Posterior cingulate gyrus (tissue), 11 donors: ENCODE measurements around the gene C19orf33.
"Not testable (repeated sequence)": the region's sequence is repeated elsewhere in the genome, so short reads cannot be mapped to it uniquely, and the experiment has no call there.

Experiments
- DNase-seq, 10 donors: peaks; one replicate each; pipeline versions ENCODE4 v3.0.0 to v3.0.0-alpha.2; 2020 to 2021; ENCODE audit warnings: mixed read lengths in 3 of 10
- intact Hi-C: fragments of 100-400 bp; cut with DNase I; formaldehyde crosslinking; loops from one replicate; pipeline ENCODE4 v1.15.1; 2023

C19orf33 gene

DNA sequence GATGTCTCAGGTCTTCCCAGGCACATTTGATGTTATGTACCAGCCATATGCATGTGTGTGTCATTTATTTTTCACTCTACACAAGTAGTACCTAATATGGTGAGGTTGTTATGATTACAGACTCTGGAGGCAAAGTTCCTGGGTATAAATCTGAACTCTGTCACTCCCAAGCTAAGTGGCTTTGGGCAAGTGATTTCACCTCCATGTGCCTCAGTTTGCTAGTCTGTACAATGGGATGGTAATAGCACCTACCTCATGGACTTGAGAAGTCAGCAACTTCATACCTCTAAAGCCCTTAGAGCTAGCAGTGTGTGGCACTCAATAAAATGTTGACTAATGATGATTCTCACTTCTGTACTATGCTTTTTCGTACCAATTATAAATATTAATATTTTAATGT, 27.7 kb downstream of the C19orf33 start:
- intact Hi-C loops, result loop anchor here (5.0 kb wide), 1 partner anchor 189 kb away; no protein-coding TSS in a partner anchor
- DNase-seq, result no peak

DNA sequence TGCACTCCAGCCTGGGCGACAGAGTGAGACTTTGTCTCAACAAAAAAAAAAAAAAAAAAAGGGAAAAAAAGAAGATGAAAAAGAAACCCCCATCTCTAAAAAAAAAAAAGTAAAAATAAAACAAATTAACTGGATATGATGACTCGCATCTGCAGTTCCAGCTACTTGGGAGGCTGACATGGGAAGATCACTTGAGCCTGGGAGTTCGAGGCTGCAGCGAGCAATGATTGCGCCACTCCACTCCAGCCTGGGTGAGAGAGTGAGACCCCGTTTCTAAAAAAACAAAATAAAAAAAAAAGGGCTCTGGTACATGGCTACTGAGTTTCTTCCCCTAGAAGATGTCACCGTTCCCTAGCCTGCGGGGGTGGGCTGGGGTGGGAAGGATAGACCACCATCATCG, 29.2 kb downstream of the C19orf33 start:
- DNase-seq, result no peak
- intact Hi-C loops, result loop anchor here (5.0 kb wide), 1 partner anchor 191 kb away; no protein-coding TSS in a partner anchor

DNA sequence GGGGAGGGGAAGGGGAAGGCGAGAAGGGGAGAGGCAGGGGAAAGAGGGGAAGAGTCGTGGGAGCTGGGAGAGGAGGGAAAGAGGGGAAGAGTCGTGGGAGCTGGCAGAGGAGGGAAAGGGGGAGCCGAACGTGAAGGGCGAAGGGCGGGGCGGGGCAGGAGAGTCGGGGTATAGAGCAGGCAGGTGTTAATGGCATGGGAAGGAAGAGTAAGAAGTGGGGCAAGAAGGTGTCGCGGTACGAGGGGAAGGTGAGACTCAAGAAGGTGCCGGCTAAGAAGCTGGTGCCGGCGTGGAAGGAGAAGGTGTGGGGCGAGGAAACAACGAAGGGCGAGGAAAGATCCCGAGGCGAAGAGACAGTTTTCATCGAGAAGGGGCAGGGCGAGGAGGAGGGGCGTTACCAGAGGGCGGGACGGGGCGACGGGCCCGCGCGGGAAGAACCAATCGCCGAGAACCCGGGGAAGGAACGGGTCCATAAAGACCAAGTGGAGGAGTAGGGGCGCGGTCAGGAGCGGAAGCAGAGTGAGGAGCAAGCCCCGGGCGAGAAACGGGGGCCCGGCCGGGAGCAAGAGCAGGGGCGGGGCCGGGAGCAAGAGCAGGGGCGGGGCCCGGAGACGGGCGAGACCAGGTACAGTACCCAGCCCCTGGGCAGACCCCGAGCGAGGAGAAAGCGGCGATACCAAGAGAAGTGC, 32.0 kb downstream of the C19orf33 start:
- intact Hi-C loops, result loop anchor here (1.0 to 5.0 kb wide), 3 partner anchors 38 to 434 kb away; partner anchors contain the start of gene PSMD8

DNA sequence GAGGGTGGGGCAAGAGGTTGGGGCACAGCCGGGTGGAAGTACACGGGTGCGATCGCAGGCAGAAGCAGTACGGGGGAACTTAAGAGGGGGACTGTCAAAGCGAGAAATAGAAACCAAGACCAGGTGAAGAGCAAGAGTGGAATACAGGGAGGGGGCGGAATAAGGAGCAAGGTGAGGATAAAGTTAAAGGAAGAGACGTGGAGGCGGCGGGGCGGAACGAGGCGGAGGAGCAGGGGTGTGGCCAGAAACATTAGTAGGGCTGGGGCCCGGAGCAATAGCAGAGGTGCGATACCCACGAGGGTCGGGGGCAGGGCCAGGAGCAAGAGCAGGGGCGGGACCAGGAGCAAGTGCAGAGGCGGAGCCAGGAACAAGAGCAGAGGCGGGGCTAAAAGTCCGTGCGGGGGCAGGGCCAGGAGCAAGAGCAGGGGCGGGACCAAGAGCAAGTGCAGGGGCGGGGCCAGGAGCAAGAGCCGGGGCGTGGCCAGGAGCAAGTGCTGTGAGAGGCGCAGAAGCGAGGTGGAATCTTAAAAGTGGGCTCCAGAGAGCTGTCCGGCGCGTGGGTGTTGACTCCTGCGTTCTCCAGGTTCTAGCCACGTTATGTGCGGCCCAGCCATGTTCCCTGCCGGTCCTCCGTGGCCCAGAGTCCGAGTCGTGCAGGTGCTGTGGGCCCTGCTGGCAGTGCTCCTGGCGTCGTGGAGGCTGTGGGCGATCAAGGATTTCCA, 32.7 kb downstream of the C19orf33 start:
- intact Hi-C loops, result loop anchor here (1.0 to 5.0 kb wide), 2 partner anchors 38 to 434 kb away; partner anchors contain the start of gene PSMD8
- DNase-seq, result peak; percentile 80 to 99 (median 85)

More for the DNA sequence above, 32.0 kb downstream of the C19orf33 start:
- peak; percentile 92 to 99 (median 94) for DNase-seq

DNA sequence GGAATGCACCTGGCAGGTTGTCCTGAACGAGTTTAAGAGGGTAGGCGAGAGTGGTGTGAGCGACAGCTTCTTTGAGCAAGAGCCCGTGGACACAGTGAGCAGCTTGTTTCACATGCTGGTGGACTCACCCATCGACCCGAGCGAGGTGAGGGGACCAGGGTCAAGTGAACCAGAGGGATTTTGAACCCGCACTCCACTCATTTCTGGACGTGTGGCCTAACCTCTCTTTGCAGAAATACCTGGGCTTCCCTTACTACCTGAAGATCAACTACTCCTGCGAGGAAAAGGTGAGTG, 33.3 kb downstream of the C19orf33 start:
- intact Hi-C loops, result loop anchor here (5.0 kb wide), 1 partner anchor 435 kb away; no protein-coding TSS in a partner anchor
- no peak for DNase-seq

DNA sequence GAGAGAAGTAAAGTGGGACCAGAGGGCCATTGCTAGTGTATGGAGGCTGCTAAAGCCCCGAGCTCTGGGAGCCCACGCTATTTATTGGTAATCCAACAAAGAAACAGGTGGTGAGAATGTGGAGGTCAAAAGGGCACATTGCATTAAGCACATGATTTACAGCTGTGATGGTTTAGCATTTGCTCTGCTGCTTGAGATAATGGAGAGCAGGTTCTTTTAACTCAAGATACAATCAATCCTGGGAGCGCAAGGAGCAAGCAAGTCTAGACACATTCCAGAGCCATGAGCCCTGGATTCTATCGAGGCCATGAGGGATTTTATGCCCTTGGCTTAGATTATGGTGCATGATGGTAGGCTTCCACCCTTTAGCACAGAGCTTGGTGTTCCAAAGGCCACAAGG, 35.0 kb downstream of the C19orf33 start:
- DNase-seq, result not testable (repeated sequence)
- intact Hi-C loops, result loop anchor here (5.0 kb wide), 1 partner anchor 437 kb away; no protein-coding TSS in a partner anchor

DNA sequence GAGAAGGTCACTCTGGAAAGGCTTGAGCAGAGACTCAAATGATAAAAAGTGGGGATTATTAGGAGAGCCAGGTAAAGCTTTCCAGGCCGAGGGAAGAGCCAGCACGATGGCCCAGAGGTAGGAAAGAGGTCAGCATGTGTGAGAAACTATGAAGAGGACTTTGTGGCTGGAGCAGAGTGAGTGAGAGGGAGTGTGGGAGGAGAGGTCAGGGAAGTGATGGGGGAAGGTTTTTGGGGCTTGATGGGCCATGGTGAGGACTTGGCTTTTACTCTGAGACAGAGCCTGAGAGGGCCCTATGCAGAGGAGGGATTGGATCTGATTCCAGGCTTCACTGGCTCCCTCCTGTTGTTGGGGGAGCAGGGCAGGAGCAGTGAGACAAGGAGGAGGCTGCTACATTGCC, 36.9 kb downstream of the C19orf33 start:
- intact Hi-C loops, result no loop called here
- DNase-seq, result no peak

DNA sequence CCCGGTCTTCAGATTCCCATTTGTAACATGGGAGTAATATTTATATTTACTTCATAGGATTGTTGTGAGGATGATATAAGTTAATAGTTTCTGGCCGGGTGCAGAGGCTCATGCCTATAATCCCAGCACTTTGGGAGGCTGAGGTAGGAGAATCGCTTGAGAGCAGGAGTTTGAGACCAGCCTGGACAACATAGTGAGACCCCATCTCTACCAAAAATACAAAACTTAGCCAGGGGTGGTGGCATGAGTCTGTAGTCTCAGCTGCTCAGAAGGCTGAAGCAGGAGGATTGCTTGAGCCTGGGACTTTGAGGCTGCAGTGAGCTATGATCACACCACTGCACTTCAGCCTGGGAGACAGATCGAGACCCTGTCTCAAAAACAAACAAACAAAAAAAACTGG, 42.8 kb downstream of the C19orf33 start:
- intact Hi-C loops, result no loop called here
- peak in 1 of 10 donors; percentile 15 for DNase-seq

DNA sequence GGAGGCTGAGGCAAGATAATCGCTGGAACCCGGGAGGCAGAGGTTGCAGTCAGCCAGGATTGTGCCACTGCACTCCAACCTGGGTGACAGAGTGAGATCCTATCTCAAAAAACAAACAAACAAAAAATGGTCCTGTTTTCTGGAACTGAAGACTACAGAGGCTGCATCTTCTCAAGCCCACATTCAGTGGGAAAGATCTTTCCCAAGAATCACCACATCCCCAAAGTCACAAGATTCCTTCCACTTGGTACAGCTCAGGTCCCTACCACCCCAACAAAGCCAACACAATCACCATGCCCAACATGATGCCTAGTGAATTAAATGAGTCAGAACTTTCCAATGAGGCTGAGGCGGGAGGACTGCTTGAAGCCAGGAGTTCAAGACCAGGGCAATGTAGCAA, 46.8 kb downstream of the C19orf33 start:
- intact Hi-C loops, result no loop called here
- DNase-seq, result peak in 1 of 10 donors; percentile 12

DNA sequence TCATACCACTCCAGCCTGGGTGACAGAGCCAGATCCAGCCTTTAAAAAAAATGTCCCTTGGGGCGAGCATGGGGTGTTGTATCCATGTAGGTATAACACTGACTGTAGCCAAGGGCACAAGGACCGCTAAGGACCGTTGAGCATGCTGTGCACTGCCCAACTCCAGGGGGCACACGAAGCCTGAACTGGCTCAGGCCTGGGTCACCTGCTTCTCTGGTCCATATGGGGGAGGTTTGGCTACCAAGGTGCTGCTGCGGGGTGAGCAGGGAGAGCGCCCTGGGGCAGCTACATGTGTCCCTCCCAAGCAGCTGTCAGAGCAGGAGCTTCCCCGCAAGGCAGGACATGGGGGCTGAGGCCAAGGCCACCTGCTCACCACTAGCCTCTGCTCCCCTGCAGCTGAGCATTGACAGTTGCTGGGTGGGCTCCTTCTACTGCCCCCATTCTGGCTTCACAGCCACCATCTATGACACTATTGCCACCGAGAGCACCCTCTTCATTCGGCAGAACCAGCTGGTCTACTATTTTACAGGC, 47.9 kb downstream of the C19orf33 start:
- intact Hi-C loops, result no loop called here
- DNase-seq, result peak in 1 of 10 donors; percentile 50

DNA sequence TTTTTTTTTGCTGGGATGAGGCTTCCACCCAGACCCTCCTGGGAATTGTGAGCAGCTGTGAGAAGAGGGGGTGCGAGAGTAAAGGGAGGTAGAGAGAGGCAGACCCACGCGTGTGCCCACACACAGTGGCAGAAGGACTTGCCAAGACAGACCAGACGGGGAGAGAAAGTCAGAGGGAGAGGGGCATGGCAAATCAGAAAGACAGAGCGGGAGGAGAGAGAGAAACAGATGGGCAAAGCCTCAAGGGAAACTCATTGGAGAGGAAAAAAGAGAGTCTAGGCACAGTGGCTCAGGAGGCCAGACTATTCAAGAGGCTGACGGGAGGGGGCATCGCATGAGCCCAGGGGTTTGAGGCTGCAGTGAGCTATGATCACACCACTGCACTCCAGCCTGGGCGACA, 48.6 kb downstream of the C19orf33 start:
- intact Hi-C loops, result no loop called here
- DNase-seq, result peak in 1 of 10 donors; percentile 21
